Naive thymus-derived CD4-positive, alpha-beta T cell (primary cell): ENCODE measurements around the gene ADPRHL1. TPM values are rescaled to one million over a fixed set of nuclear protein-coding genes. Genes with fewer than 3 reads are reported as not detected.
"Not testable (repeated sequence)": the region's sequence is repeated elsewhere in the genome, so short reads cannot be mapped to it uniquely, and the experiment has no call there.

Experiments
- ATAC-seq: fragments of 150-1000 bp; cut with Tn5 transposase; 2 replicates; pipeline ENCODE4 v1.10.0; 2021; ENCODE audit warnings: mild to moderate bottlenecking, moderate library complexity
- CTCF ChIA-PET: fragments of 350-600 bp; sonication (Branson Sonifier 250); formaldehyde crosslinking; loops from one replicate; lab custom pipeline; 2021; ENCODE audit warnings: antibody characterized with exemption; lab: Charles Lee
- POLR2A ChIA-PET: fragments of 350-600 bp; sonication (Branson Sonifier 250); formaldehyde crosslinking; loops from one replicate; lab custom pipeline; 2021; ENCODE audit warnings: antibody characterized with exemption, inconsistent platforms; lab: Charles Lee
- DNase-seq, 9 donors: peaks; one replicate each; pipeline versions ENCODE4 v3.0.0 to v3.0.0-alpha.2; 2020 to 2022; ENCODE audit warnings: mixed read lengths in 1 of 9
- H3K27ac ChIP-seq: one replicate; pipeline ENCODE4 v1.7.0; 2013; ENCODE audit warnings: mild to moderate bottlenecking, low read depth, low read length, moderate library complexity
- H3K27me3 ChIP-seq, 2 donors: one replicate each; pipeline ENCODE4 v1.7.0; 2013; ENCODE audit warnings: low read length in 2 of 2, mild to moderate bottlenecking in 2 of 2, moderate library complexity in 2 of 2; ENCODE audit not compliant: control insufficient read depth in 2 of 2, insufficient read depth in 2 of 2
- H3K36me3 ChIP-seq, 3 experiments: 1 replicate in 2 of 3; 2 replicates in 1 of 3; pipeline ENCODE4 v1.7.0; 2013; ENCODE audit warnings: low read length in 3 of 3, mild to moderate bottlenecking in 3 of 3, moderate library complexity in 1 of 3; ENCODE audit not compliant: insufficient read depth in 3 of 3, control insufficient read depth in 2 of 3
- H3K4me1 ChIP-seq, 2 donors: one replicate each; pipeline ENCODE4 v1.7.0; 2013; ENCODE audit warnings: low read length in 2 of 2, mild to moderate bottlenecking in 2 of 2, moderate library complexity in 1 of 2; ENCODE audit not compliant: control insufficient read depth in 2 of 2, insufficient read depth in 2 of 2
- H3K4me3 ChIP-seq: 2 replicates; pipeline ENCODE4 v1.7.0; 2013; ENCODE audit warnings: mild to moderate bottlenecking, low read length
- H3K9me3 ChIP-seq, 3 experiments: 1 replicate in 2 of 3; 2 replicates in 1 of 3; pipeline ENCODE4 v1.7.0; 2013; ENCODE audit warnings: low read length in 3 of 3; ENCODE audit not compliant: control insufficient read depth in 2 of 3
- H3K27ac Mint-ChIP-seq, 9 donors: one replicate each; pipeline ENCODE4 v1.8.0; 2020 to 2022; ENCODE audit warnings: mixed read lengths in 9 of 9, mild to moderate bottlenecking in 8 of 9, moderate library complexity in 5 of 9, inconsistent platforms in 2 of 9
- H3K27me3 Mint-ChIP-seq, 5 donors: one replicate each; pipeline ENCODE4 v1.8.0; 2021 to 2022; ENCODE audit warnings: mixed read lengths in 5 of 5, mild to moderate bottlenecking in 1 of 5
- H3K36me3 Mint-ChIP-seq, 5 donors: one replicate each; pipeline ENCODE4 v1.8.0; 2020 to 2022; ENCODE audit warnings: mixed read lengths in 5 of 5, mild to moderate bottlenecking in 3 of 5, inconsistent platforms in 1 of 5
- H3K4me1 Mint-ChIP-seq, 7 donors: one replicate each; pipeline ENCODE4 v1.8.0; 2020 to 2022; ENCODE audit warnings: mixed read lengths in 7 of 7, mild to moderate bottlenecking in 3 of 7, inconsistent platforms in 1 of 7
- H3K4me3 Mint-ChIP-seq, 10 donors: one replicate each; pipeline ENCODE4 v1.8.0; 2020 to 2022; ENCODE audit warnings: mild to moderate bottlenecking in 10 of 10, mixed read lengths in 10 of 10, moderate library complexity in 6 of 10, inconsistent platforms in 2 of 10
- H3K9me3 Mint-ChIP-seq, 11 donors: one replicate each; pipeline ENCODE4 v1.8.0; 2020 to 2022; ENCODE audit warnings: mixed read lengths in 11 of 11, mild to moderate bottlenecking in 4 of 11, inconsistent platforms in 1 of 11, moderate library complexity in 1 of 11
- intact Hi-C, 2 donors: fragments of 100-400 bp; cut with micrococcal nuclease; formaldehyde crosslinking; loops; one replicate each; pipeline ENCODE4 v1.15.1; 2023
- polyA plus RNA-seq, 2 donors: library from polyadenylated mRNA; unstranded; fragments of 300-500 nt; fragmentation: Illumina TruSeq; gene quantifications; one replicate each; pipeline ENCODE4 v1.2.3, GENCODE V29; 2021
- total RNA-seq, 6 experiments: library from RNA in 5 of 6; stranded (reverse) in 5 of 6; gene quantifications; 1 replicate in 5 of 6; 2 replicates in 1 of 6; pipeline ENCODE4 v1.2.3 and lab custom pipeline; 2021 to 2026

Gene ADPRHL1
- total and polyA plus RNA-seq, 7 experiments from 2014 or later = 0.12 to 2.0 (median 1.1) TPM; not detected in 1

DNA sequence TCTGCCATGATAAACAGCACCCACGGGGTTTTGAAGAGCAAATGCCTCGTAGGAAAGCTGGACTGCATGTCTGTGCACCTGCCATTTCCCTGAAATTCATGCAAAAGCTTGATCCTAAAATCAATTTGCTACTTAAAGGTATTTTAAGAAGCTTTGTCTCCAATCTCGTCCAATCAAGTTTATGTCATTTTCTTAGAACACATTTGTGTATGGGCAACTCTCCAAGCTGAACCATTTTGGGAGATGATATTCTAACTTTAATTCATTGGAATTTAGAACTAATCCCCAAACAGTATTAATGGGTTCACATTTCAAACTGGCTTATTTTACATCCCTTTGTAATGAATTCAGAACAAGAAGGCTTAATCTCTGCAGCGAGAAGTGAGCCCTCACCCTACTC is 822 bp downstream of the ADPRHL1 start:
- Histone ChIP-seq H3K9me3 (no peaks in the 10 kb centered on the region), H3K4me1 (no peaks in the 10 kb centered on the region), H3K27ac (no peak overlapping the region), H3K36me3 (peaks cover 0 to 9% (median 5%) of the 10 kb centered on the region in 3 experiments), H3K4me3 (no peak overlapping the region), H3K27me3 (no peaks in the 10 kb centered on the region)
- DNase-seq = no peak
- ChIA-PET POLR2A (no interaction called here), CTCF (no interaction called here)
- intact Hi-C loops = no loop called here
- Mint-ChIP-seq H3K4me3 (no peak overlapping the region), H3K27me3 (no peaks in the 10 kb centered on the region), H3K27ac (no peak overlapping the region), H3K4me1 (peaks cover 0 to 4% (median 0%) of the 10 kb centered on the region in 7 donors), H3K36me3 (peaks cover 0 to 28% (median 0%) of the 10 kb centered on the region in 5 donors), H3K9me3 (peaks cover 0 to 2% (median 0%) of the 10 kb centered on the region in 11 donors)
- no peak for ATAC-seq

DNA sequence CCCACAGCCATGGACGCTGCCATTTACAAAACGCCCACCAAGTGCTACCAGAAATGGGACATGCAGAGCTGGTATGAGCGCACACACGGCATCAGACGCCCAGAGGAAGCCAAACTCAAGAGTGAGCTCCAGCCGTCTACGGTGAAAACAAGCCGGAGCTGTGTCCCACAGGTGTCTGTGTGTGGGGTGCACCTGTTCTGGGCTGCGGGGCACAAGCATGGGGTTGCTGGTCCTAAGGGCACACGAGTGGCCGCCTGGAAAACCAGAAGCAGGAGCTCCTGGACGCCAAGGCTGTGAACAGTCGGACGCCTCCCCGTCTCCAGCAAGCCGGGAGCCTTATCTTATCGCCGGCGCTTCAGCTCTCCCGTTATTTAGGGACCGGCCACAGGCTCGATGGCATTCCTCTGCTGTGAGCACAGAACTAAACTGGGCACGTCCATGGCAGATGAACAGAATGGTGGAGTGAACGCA is 1.3 kb downstream of the ADPRHL1 start:
- ChIA-PET CTCF (no interaction called here), POLR2A (no interaction called here)
- Histone ChIP-seq H3K9me3 (no peaks in the 10 kb centered on the region), H3K27me3 (no peaks in the 10 kb centered on the region), H3K4me3 (no peak overlapping the region), H3K36me3 (peaks cover 0 to 9% (median 5%) of the 10 kb centered on the region in 3 experiments), H3K4me1 (no peaks in the 10 kb centered on the region), H3K27ac (no peak overlapping the region)
- Mint-ChIP-seq H3K4me3 (no peak overlapping the region), H3K36me3 (peaks cover 0 to 25% (median 0%) of the 10 kb centered on the region in 5 donors), H3K9me3 (peaks cover 0 to 3% (median 0%) of the 10 kb centered on the region in 11 donors), H3K27me3 (no peaks in the 10 kb centered on the region), H3K27ac (no peak overlapping the region), H3K4me1 (peaks cover 0 to 4% (median 0%) of the 10 kb centered on the region in 7 donors)
- intact Hi-C loops = no loop called here
- ATAC-seq (no peak), DNase-seq (no peak)

DNA sequence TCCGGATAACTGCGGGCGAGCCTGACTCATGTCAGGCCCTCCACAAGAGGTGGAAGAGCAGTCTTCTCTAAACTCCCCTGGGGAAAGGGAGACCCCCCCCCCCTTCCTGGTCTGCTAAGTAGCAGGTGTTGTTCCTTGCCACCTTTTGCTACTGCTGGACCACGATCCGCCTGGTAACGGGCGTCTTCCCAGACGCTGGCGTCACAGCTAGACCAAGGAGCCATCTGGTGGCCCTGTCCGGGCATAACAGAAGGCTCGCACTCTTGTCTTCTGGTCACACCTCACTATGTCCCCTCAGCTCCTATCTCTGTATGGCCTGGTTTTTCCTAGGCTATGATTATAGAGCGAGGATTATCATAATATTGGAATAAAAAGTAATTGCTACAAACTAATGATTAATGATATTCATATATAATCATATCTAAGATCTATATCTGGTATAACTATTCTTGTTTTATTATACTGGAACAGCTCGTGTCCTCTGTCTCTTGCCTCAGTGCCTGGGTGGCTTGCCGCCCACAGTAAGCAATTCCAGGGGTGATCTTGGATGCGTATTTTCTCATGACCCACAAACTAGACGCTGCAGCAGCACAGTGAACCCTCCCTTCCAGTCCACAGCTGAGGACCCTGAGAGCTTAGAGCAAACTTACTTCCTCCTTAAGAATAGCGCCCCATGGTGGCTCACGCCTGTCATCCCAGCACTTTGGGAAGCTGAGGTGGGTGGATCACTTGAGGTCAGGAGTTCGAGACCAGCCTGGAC is 2.2 kb downstream of the ADPRHL1 start:
- ATAC-seq, H3K9me3 Mint-ChIP-seq, H3K27me3 ChIP-seq, H3K4me3 ChIP-seq, H3K27ac ChIP-seq, DNase-seq, H3K9me3 ChIP-seq, H3K36me3 ChIP-seq, CTCF ChIA-PET, H3K27ac Mint-ChIP-seq, H3K4me1 Mint-ChIP-seq, H3K4me3 Mint-ChIP-seq, H3K4me1 ChIP-seq, POLR2A ChIA-PET, intact Hi-C loops, H3K27me3 Mint-ChIP-seq: not testable (repeated sequence)
- H3K36me3 Mint-ChIP-seq = peaks cover 0 to 19% (median 0%) of the 10 kb centered on the region in 5 donors

DNA sequence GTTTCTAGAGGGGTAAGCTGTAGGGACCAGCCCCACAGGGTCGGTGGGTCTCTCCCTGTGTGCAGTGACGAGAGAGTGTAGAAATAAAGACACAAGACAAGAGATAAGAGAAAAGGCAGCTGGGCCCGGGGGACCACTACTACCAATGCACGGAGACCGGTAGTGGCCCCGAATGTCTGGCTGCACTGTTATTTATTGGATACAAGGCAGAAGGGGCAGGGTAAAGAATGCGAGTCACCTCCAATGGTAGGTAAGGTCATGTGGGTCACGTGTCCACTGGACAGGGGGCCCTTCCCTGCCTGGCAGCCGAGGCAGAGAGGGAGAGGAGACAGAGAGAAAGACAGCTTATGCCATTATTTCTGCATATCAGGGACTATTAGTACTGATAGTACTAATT is 2.9 kb downstream of the ADPRHL1 start:
- H3K4me3 ChIP-seq, H3K9me3 ChIP-seq, H3K27me3 Mint-ChIP-seq, H3K27ac Mint-ChIP-seq, H3K4me3 Mint-ChIP-seq, ATAC-seq, intact Hi-C loops, CTCF ChIA-PET, DNase-seq, H3K4me1 Mint-ChIP-seq, POLR2A ChIA-PET, H3K27me3 ChIP-seq, H3K36me3 ChIP-seq, H3K4me1 ChIP-seq, H3K9me3 Mint-ChIP-seq, H3K27ac ChIP-seq: not testable (repeated sequence)
- peaks cover 0 to 12% (median 0%) of the 10 kb centered on the region in 5 donors for H3K36me3 Mint-ChIP-seq

DNA sequence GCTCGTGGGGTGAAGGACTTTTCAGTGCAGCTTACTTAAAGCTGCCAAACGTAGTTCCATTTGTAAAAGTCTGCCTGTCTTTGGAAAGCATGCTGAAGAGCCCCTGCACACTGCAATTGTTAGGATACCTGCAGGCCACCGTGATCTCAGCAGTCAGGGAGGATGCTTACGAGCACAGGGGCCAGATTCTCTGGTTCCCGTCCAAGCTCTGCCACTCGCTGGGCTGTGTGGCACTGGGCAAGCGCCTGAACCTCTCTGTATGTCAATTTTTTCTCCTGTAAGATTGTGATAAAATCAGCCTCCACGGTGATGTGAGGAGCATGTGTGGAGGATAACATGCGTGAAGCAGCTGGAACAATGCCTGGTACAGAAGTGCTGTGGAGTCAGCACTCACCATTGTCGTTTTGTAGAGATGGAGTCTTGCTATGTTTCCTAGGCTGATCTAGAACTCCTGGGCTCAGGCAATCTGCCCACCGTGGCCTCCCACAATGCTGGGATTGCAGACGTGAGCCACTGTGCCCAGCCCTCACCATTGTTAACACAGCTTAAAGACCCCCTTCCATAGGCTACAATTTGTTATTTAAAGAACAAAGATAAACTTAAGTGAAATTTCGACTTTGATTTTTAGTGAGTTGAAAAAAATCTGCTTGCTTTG is 3.5 kb downstream of the ADPRHL1 start:
- intact Hi-C loops = no loop called here
- H3K9me3 ChIP-seq = no peaks in the 10 kb centered on the region
- Mint-ChIP-seq H3K4me3 (peak overlapping the region in 3 of 10 donors; percentile 30 to 56 (median 44)), H3K36me3 (peaks cover 0 to 11% (median 0%) of the 10 kb centered on the region in 5 donors), H3K9me3 (peaks cover 0 to 3% (median 0%) of the 10 kb centered on the region in 11 donors), H3K27me3 (no peaks in the 10 kb centered on the region), H3K4me1 (peaks cover 0 to 4% (median 0%) of the 10 kb centered on the region in 7 donors), H3K27ac (peak overlapping the region in 5 of 9 donors; percentile 21 to 74 (median 65))
- no peak overlapping the region for H3K4me3 ChIP-seq
- DNase-seq = no peak
- ATAC-seq = no peak
- peaks cover 0 to under 1% (median 0%) of the 10 kb centered on the region in 3 experiments for H3K36me3 ChIP-seq
- ChIA-PET CTCF (no interaction called here), POLR2A (no interaction called here)
- H3K27me3 ChIP-seq = no peaks in the 10 kb centered on the region
- no peak overlapping the region for H3K27ac ChIP-seq
- no peaks in the 10 kb centered on the region for H3K4me1 ChIP-seq

DNA sequence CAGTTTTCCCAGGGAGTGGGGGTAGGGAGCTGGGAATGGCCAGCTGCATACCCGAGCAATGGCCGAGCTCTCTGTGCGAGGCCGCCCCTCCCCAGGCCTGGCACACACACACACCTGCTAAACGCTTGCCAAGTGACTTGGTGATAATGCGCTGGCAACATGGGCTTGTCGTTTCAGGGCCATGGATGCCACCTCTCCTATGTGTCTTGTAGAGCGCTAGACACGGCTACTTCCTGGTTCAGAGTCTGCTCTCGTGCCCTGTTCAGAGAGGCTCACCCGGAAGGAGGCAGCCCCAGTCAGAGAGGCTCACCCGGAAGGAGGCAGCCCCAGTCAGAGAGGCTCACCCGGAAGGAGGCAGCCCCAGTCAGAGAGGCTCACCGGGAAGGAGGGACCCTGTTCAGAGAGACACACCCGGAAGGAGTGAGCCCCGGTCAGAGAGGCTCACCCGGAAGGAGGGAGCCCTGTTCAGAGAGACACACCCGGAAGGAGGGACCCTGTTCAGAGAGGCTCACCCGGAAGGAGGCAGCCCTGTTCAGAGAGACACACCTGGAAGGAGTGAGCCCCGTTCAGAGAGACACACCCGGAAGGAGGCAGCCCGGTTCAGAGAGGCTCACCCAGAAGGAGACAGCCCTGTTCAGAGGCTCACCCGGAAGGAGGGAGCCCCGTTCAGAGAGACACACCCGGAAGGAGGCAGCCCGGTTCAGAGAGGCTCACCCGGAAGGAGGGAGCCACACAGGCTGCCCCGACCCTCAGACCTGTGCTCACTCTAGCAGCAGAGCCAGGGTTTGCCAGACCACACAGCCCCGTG is 4.2 kb downstream of the ADPRHL1 start:
- H3K4me1 Mint-ChIP-seq = peaks cover 0 to 4% (median 0%) of the 10 kb centered on the region in 7 donors
- no peaks in the 10 kb centered on the region for H3K27me3 ChIP-seq
- peaks cover 0 to 9% (median 0%) of the 10 kb centered on the region in 5 donors for H3K36me3 Mint-ChIP-seq
- H3K27ac Mint-ChIP-seq = peak overlapping the region in 5 of 9 donors; percentile 21 to 74 (median 65)
- H3K9me3 Mint-ChIP-seq = peaks cover 0 to 3% (median 0%) of the 10 kb centered on the region in 11 donors
- no peaks in the 10 kb centered on the region for H3K9me3 ChIP-seq
- no peaks in the 10 kb centered on the region for H3K4me1 ChIP-seq
- peak; percentile 52 for ATAC-seq
- no peaks in the 10 kb centered on the region for H3K27me3 Mint-ChIP-seq
- CTCF ChIA-PET = no interaction called here
- no peak overlapping the region for H3K4me3 ChIP-seq
- no peaks in the 10 kb centered on the region for H3K36me3 ChIP-seq
- POLR2A ChIA-PET = no interaction called here
- H3K4me3 Mint-ChIP-seq = peak overlapping the region in 4 of 10 donors; percentile 19 to 56 (median 37)
- no peak overlapping the region for H3K27ac ChIP-seq
- DNase-seq = peak in 3 of 9 donors; percentile 7 to 80 (median 76)
- intact Hi-C loops = no loop called here
